ENCODE results near the gene OSM. TPM values are rescaled to one million over a fixed set of nuclear protein-coding genes. Genes with fewer than 3 reads are reported as not detected.

Gene OSM
- polyA plus RNA-seq, 1 of the 3 experiments (the other 2 are of a cell fraction), result not detected

DNA sequence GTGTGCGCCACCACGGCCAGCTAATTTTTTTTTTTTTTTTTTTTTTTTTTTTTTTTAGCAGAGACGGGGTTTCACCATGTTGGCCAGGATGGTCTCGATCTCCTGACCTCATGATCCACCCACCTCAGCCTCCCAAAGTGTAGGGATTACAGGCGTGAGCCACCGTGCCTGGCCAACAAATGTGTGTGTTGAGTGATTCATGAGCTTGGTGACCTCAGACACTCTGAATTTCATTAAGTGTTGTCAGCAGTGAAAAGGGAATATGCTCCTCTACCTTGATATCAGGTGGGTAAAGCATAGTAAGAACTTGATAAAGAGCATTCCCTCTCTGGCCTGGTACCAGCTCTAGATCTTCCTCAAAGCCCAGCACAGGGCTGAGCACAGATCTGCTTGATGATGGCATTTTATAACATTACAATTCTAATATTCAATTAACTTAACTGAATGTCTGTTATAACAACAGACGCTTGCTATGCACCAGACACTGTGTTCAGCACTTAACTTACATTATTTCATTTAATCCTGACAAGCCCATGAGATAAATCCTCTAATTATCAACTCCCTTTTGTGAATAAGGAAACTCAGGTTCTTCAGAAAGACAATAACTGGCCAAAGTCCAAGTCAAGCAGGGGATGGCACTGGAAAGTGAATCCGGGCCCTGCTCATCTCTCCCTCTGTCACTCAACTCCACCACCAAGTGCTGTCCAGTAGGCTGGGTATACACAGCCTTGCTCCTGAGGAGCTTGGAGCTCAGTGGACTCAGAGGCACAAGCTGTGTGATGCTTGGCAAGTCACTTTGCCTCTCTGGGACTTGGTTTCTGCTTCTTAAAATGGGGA is 47.1 kb upstream of the OSM start (continued):
- TF ChIP-seq SIN3A (IDR thresholded peaks at IDR 0.05; ENCODE audit: borderline replicate concordance, low read depth, low read length) (no peak), MXI1 (IDR thresholded peaks at IDR 0.05; ENCODE audit: low read depth, low read length) (no peak), NRF1 (IDR thresholded peaks at IDR 0.05; ENCODE audit: low read depth, low read length) (no peak), CHD2 (IDR thresholded peaks at IDR 0.05; ENCODE audit: low read length, partially characterized antibody) (peak; percentile 22), TAF1 (IDR thresholded peaks at IDR 0.05; ENCODE audit: borderline replicate concordance, low read depth, low read length) (no peak), EZH2phosphoT487 (IDR thresholded peaks at IDR 0.05; ENCODE audit: borderline replicate concordance, low read depth) (no peak), TEAD4 (IDR thresholded peaks at IDR 0.05; ENCODE audit: borderline replicate concordance, insufficient read depth) (no peak), FOXM1 (IDR thresholded peaks at IDR 0.05; ENCODE audit: low read depth) (no peak), RXRA (IDR thresholded peaks at IDR 0.05; ENCODE audit: borderline replicate concordance, low read depth) (no peak)
- TF ChIP-seq, protein P1, sequence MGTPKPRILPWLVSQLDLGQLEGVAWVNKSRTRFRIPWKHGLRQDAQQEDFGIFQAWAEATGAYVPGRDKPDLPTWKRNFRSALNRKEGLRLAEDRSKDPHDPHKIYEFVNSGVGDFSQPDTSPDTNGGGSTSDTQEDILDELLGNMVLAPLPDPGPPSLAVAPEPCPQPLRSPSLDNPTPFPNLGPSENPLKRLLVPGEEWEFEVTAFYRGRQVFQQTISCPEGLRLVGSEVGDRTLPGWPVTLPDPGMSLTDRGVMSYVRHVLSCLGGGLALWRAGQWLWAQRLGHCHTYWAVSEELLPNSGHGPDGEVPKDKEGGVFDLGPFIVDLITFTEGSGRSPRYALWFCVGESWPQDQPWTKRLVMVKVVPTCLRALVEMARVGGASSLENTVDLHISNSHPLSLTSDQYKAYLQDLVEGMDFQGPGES (IDR thresholded peaks at IDR 0.05; ENCODE audit: low read depth, low read length), result no peak
- TF ChIP-seq, protein P2, sequence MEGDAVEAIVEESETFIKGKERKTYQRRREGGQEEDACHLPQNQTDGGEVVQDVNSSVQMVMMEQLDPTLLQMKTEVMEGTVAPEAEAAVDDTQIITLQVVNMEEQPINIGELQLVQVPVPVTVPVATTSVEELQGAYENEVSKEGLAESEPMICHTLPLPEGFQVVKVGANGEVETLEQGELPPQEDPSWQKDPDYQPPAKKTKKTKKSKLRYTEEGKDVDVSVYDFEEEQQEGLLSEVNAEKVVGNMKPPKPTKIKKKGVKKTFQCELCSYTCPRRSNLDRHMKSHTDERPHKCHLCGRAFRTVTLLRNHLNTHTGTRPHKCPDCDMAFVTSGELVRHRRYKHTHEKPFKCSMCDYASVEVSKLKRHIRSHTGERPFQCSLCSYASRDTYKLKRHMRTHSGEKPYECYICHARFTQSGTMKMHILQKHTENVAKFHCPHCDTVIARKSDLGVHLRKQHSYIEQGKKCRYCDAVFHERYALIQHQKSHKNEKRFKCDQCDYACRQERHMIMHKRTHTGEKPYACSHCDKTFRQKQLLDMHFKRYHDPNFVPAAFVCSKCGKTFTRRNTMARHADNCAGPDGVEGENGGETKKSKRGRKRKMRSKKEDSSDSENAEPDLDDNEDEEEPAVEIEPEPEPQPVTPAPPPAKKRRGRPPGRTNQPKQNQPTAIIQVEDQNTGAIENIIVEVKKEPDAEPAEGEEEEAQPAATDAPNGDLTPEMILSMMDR (IDR thresholded peaks at IDR 0.05), result no peak
- TF ChIP-seq, protein P3, sequence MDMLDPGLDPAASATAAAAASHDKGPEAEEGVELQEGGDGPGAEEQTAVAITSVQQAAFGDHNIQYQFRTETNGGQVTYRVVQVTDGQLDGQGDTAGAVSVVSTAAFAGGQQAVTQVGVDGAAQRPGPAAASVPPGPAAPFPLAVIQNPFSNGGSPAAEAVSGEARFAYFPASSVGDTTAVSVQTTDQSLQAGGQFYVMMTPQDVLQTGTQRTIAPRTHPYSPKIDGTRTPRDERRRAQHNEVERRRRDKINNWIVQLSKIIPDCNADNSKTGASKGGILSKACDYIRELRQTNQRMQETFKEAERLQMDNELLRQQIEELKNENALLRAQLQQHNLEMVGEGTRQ (IDR thresholded peaks at IDR 0.05; ENCODE audit: borderline replicate concordance, low read depth, low read length), result no peak

DNA sequence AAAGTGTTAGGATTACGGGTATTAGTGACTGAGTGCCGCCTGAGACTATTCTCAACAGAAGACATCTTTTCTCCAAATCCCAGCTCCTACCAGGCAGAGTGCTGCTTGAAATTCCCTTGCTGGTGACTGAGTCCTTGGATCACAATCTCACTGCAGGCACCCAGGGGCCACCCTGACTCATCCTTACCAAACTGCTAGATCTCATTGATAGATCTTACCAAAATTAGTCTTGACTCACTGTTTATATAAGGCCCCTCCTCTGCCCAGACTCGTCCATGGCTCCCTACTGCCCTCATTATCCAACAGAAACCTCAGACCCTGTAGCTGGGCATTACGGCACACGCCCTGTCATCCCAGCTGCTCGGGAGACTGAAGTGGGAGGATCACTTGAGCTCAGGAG is 45.4 kb upstream of the OSM start:
- Histone ChIP-seq H3K4me1 (ENCODE audit: control insufficient read depth in 1 of 2, insufficient read depth in 2 of 2, low read depth in 1 of 2, low read length in 1 of 2) (peaks cover 26 to 35% of the 10 kb centered on the region in 2 experiments; a peak in 3 of 4 replicates), H3K36me3 (replicated peaks in 1 of 2; ENCODE audit: control insufficient read depth in 1 of 2, insufficient read depth in 2 of 2, low read length in 1 of 2) (no peaks in the 10 kb centered on the region), H3K79me2 (ENCODE audit: insufficient read depth) (peaks cover 79% of the 10 kb centered on the region), H2AFZ (ENCODE audit: low read depth) (no peak overlapping the region), H3K9me3 (no peaks in the 10 kb centered on the region), H3K9ac (peak overlapping the region; percentile 21; the same call in 1 of the 2 replicates), H3K9me2 (no peaks in the 10 kb centered on the region), H3K4me3 (ENCODE audit: low read depth in 2 of 2, low read length in 1 of 2) (no peak overlapping the region), H4K20me1 (ENCODE audit: insufficient read depth) (peaks cover 72% of the 10 kb centered on the region), H3K27ac (ENCODE audit: low read depth in 2 of 2, low read length in 1 of 2) (peak overlapping the region in 1 of 2 experiments; percentile 66; a peak in 2 of 4 replicates), H3F3A (replicated peaks; ENCODE audit: insufficient read depth) (peaks cover 25% of the 10 kb centered on the region), H3K27me3 (ENCODE audit: insufficient read depth) (no peaks in the 10 kb centered on the region), H3K4me2 (peak overlapping the region; percentile 73)
- 50% methylated on average over 6 of the region's 6 CpGs for WGBS (ENCODE audit: low lambda C conversion rate)
- no peak for DNase-seq
- ChIA-PET POLR2A (interaction anchor here (1.0 kb wide), 1 partner anchor 17 kb away, joined by 3 read pairs; no protein-coding TSS in a partner anchor), CTCF (interaction anchor here (6.5 kb wide), 1 partner anchor 23 kb away, joined by 31 read pairs; the partner anchor contains the start of gene CASTOR1)
- TF ChIP-seq RFX5 (IDR thresholded peaks at IDR 0.05; ENCODE audit: low read length) (no peak), NFIC (IDR thresholded peaks at IDR 0.05; ENCODE audit: borderline replicate concordance) (peak; percentile 22; the same call in 1 of the 2 replicates), SMC3 (IDR thresholded peaks at IDR 0.05; ENCODE audit: low read depth, low read length) (no peak), TEAD4 (IDR thresholded peaks at IDR 0.05; ENCODE audit: borderline replicate concordance, insufficient read depth) (no peak), MEF2A (IDR thresholded peaks at IDR 0.05; ENCODE audit: borderline replicate concordance, low read depth) (peak; percentile 75; the same call in 1 of the 2 replicates), RAD21 (IDR thresholded peaks at IDR 0.05; ENCODE audit: low read length) (no peak), TAF1 (IDR thresholded peaks at IDR 0.05; ENCODE audit: borderline replicate concordance, low read depth, low read length) (no peak)
- TF ChIP-seq, protein P2 (IDR thresholded peaks at IDR 0.05), result no peak
- TF ChIP-seq, protein P4, sequence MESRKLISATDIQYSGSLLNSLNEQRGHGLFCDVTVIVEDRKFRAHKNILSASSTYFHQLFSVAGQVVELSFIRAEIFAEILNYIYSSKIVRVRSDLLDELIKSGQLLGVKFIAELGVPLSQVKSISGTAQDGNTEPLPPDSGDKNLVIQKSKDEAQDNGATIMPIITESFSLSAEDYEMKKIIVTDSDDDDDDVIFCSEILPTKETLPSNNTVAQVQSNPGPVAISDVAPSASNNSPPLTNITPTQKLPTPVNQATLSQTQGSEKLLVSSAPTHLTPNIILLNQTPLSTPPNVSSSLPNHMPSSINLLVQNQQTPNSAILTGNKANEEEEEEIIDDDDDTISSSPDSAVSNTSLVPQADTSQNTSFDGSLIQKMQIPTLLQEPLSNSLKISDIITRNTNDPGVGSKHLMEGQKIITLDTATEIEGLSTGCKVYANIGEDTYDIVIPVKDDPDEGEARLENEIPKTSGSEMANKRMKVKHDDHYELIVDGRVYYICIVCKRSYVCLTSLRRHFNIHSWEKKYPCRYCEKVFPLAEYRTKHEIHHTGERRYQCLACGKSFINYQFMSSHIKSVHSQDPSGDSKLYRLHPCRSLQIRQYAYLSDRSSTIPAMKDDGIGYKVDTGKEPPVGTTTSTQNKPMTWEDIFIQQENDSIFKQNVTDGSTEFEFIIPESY (IDR thresholded peaks at IDR 0.05; ENCODE audit: borderline replicate concordance, low read depth), result no peak

All from SK-N-SH (cell line).